UCSD-AML1 (cell line): ENCODE data around the gene GMPPA.

ENCODE experiments used
- DNase-seq: peaks from one replicate; lab custom pipeline; 2025; ENCODE audit not compliant: unreplicated experiment; lab: John Stamatoyannopoulos, UW

Gene GMPPA

DNA sequence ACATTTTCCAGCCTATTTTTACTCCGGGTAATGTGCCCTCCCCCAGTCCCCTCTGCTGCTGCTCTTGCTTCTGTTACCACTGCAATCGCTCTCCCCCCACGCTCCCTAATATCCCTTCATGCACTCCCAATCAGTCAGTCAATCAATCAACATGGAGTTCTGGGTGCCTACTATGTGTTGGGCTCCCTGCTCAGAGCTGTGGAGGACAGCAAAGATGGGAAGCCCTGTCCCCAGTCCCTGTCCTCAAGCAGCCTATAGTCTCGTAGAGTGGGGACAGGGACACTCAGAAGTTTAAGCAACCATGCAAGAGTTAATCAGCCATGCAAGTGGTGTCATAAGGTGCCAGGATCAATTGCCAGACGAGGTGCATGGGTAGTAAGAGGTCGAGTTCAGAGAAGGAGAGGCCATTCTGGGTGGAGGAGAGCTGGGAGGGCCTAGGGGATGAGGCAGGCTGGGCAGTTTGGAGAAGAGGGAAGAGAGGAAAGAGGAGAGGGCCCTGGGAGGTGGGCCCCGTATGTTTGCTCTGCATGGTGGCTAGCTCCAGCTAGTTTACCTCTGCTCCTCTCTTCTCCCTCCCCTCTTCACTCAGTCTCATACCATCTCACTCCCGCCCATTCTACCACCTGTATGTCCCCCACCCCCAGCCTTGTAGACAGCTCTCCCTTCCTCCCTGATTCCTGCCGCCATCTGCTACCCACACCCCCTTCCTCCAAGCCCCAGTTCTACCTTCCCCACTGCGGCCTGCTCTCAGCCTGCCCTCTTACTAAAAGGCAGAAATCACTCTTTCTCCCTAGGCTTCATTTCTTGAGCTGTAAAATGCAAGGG, 19.5 kb downstream of the GMPPA start:
- DNase-seq: no peak

DNA sequence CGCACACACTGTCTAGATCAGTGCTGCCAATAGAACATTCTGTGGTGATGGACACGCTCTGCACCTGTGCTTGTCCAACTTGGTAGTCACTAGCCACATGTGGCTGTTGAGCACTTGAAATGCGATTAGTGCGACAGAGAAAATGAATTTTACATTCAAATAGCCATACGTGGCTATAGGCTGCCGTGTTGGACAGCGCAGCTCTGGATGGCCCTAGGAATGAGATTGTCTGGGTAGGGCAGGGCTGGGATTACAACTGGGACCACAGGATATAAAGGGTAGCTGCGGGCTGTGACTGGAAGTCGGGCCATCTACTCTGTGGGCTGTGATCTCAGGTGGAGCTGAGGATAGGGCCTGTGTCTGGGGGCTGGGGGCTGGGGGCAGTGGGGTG, 20.8 kb downstream of the GMPPA start:
- no peak for DNase-seq

DNA sequence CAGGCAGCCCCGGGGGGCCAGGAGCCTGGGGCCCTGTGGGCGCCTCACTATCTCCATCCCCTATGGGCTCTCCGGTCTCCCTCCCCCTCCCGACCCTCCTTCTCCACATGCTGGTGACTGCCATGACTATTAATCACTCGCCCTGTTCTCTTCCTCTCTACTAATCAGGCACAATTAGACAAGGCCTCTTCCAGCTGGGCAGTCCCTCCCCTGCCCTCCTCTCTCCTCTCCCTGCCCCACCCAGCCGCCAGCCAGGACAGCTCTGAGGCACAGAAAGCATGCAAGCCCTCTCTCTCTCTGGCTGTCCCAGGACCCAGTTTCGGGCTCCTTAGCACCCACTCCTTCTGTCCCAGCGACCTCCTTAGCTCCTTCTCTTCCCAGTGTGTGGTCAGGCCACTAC, 21.4 kb downstream of the GMPPA start:
- DNase-seq: no peak

DNA sequence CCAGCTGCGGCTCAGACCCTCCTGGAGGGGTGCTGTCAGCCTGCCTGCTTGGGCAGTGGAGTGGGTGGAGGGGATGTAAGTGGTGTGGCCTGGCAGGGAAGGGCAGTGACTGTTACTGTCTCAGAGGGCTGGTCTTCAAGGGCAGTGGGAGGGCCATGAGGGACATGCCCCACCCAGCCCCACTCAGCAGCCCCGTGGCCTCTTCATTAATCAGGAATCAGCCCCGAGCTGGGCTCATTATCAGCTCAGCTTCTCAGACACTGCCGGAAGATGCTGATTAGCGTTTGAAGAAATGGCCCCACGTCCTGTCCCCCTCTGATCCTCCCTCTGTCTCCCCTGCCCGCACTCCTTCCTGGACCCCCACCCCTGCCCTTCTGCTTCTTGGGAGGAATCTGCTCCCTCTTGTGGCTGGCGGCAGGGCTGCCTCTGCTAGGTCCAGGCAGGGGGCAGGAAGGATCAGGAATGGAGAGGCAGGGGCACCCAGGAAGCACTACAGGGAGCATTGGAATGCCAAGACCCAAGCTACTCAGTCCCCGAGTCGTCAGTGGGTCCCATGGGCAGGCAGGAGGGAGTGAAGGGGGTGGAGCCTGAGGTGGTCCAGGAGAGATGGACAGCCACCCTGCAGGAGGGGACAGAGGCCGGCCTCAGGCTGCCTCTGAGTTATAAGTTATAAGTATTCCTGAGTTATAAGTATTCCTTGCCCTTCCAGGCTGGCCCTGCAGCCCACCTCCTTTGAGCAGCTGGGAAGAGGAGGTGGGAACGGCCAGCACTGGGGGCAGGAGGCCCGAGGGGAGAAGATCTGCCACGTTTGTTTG, 22.6 kb downstream of the GMPPA start:
- DNase-seq: peak; percentile 58

DNA sequence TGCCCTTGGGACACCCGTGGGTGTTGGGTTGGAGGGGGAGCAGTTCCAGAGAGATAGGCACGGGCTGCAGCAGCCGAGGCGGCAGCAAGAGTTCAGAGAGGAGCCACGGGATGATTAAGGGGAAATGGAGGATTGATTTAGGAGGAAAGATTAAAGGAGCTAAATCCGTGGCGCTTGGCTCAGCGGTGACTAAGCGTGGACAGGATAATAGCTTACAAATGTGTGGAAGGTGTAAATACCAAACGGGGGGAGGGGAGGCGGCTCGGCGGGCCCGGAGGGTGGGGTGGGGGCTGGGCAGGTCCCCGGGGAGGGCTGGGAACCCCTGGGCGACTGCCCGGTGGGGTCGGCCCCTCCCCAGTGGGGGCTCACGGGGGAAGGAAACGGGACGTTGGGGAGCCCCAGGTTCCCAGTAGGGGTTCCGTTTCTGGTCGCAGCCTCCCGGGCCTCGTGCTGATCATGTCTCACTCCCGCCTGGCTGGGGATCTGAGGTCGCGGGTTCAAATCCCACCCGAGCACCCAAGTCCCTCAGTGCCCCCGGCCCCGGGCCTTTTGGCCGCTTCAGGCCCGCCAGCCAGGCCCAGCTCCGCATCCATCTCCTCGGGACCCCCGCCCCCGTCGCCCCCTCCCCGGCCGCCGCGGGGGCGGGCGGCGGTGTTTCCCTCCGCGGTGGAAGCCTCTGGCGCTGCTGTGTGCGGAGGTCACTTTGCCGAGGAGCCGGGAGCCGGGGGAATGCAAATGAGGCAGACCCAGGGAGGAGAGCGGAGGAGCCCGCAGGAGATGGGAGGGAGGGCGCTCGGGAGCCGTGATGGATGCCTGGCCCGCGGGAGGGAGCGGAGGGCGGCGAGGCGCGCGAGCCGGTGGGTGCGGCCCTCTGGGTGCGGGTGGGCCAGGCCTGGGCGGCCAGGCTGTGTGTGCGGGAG, 23.7 kb downstream of the GMPPA start:
- no peak for DNase-seq

DNA sequence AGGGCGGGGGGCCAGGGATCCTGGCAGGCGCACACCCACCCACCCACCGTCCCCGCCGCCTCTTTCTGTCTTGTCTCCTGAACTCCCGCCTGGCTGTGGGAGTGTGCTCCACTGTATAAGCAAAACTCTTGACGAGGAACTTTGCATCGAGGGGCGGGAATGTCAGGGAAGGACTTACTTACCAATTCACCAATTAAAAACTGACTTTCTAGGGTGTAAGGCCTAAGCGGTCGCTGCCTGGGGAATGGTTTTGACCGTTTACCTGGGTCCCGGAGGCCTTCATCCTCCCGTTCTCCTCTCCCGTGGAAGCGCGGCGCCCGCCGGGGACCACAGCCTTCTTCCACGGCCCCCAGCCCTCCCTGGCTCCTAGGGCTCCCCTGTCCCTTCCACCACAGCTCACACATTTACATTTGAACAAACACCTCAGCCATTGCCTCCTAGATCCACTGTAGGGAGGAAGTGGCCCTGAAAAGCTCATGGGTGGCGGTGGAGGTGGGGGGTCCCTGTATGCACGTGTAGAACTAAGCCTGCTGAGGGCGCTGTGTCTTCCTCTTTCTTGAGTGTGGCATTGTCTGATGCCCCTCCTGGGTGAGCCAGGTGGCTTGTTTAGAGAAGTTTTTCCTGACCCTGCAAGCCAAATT, 24.5 kb downstream of the GMPPA start:
- DNase-seq: no peak

DNA sequence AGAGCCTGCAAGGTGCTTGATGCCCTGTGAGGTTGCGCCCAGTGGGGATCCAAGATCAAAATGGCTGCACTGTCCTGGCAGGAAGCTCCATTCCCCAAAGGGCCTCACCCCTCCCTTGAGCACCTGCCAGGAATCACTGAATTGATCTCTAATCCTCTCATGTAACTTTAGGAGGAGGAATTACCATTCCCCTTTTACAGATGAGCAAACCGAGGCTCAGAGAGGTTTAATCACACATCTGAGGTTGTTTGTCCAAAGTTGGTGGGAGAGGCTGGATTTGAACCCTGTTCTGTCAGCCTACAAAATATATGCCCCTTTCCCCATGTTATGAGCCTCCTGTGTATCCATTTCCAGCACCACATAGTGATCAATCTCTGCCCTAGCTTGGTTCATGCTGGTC, 26.1 kb downstream of the GMPPA start:
- DNase-seq: no peak

DNA sequence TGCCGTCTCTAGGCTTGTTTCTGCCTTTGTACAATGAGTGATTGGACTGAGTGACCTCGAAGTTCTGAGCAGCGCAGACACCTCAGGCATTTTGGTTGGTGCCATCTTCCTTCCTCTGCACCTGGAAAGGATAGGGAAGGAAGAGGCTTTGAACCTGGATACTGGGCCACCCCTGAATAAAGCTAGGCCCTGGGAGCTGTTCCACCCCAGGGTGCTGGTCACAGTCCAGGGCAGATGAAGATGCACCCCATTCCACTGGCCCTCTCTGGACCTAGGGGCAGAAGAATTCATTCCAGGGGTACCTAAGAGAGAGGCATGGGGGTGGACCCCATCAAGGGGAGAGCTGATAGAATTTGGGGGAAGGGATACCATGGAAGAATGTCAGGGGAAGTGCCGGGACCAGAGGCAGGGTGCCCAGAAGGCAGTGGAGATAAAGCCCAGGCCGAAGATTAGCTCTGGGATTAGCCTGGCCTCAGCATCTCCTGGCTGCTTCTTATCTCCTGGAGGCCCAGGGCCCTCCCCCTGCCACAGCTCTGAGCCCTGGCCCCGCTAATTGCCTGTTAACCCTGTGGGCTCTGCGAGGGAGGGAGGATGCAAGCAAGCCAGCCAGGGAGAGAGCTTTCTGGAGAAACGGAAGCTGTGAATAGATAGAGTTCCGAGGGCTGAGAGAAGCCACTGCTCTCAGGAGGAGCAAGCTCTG, 27.0 kb downstream of the GMPPA start:
- peak; percentile 17 for DNase-seq

DNA sequence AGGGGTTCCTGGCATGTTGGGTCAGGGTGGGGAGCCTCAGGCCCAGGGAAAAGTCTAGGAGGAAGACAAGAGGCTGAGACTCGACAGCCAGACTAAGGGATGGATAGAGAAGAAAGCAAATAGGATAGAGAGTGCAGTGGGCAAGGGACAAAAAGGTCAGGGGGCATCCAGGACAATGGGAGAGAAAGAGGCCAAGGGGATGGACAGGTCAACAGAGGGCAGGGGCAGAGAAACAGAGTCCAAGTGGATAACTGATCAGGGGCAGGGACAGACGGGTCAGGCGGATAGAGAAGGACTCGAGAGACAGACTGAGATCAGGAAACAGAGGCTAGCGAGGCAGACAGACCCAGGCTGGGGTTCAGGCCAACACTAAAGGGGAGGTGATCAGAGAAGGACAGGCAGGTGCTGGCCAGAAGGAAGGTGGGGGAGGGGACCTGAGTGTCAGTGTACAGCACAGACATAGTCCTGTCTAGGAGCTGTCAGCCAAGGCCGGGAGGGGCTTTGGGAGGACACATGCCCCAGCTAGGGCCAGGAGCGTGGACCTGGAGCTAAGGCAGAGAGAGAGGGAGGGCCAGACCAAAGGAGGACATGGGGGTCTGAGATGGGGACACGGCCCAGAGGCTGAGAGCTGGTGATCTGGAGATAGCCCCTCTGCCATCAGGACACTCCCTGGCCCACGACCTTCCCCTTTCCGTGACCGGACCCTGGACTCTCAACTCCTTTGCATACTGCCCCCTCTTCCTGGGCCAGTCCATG, 27.8 kb downstream of the GMPPA start:
- DNase-seq: no peak

DNA sequence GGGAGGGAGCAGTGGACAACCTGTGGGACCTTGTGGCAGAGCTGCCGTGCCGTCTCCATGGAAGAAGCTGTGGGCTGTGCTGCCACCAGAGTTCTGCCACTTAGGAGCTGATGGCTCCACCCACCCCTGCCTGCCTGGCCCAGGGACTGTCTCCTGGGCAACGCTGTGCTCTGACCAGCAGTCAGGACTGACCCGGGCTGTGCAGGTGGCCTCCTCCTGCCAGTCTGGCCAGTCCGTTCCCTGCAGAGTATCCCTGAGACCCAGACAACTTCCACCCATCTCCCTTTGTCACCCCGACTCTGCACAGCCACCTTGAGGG, 28.3 kb downstream of the GMPPA start:
- DNase-seq: no peak

DNA sequence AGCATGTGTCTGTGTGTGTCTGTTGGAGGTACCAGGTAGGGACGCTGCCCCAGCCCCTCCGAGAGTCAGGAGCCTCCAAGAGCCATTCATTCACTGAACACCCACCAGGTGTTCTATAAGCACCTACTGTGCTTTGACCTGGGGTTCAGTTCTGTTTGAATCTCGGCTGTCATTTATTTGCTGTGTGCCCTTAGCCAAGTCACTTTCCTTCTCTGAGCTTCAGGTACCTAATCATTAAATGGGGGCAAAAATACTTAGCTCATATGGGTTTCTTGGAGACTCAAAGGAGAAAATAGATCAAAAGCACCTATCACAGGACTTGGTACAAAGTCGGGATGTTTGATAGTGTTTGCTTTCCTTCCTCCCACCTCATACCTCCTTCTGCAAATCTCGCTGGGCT, 28.8 kb downstream of the GMPPA start:
- no peak for DNase-seq

DNA sequence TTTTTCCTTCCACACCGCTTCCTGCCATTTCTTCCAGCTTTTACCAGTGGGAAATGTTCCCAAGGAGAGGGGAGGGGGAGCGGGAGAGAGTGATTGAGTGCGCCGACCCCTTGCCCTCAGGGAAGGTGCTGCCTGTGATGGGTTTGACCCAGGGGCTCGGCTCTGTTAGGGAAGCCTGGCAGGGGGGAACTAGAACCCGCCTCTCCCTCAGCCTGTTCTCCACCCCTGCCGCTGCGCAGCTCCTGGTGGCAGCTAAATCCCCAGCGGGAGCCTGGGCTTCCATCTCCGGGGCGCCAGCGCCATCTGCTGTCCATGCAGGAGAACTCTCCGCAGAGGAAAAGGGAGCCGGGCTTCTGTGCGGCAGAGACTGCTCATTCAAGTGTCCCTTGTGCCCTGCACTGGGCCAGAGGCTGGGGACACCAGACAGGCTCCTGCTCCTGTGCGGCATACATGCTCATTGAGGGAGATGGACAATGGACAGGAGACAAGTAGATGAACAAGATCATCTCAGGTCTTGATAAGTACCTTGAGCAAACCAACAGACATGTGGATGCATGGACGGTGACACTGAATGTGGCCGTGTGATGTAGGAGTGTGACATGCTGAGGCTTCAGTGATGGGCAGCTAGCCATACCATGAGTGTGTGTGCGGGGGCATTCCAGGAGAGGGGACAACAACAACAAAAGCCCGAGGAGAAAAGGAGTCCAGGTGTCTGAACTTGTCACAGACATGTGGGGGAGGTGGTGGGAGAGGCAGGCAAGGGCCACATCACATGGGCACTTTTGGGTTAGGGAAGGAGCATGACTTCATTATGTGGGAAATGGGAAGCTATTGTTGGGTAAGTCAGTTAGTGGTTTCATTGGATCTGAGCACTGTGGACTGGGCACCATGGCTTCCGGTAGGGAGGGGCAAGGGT, 31.6 kb downstream of the GMPPA start:
- peak; percentile 84 for DNase-seq

DNA sequence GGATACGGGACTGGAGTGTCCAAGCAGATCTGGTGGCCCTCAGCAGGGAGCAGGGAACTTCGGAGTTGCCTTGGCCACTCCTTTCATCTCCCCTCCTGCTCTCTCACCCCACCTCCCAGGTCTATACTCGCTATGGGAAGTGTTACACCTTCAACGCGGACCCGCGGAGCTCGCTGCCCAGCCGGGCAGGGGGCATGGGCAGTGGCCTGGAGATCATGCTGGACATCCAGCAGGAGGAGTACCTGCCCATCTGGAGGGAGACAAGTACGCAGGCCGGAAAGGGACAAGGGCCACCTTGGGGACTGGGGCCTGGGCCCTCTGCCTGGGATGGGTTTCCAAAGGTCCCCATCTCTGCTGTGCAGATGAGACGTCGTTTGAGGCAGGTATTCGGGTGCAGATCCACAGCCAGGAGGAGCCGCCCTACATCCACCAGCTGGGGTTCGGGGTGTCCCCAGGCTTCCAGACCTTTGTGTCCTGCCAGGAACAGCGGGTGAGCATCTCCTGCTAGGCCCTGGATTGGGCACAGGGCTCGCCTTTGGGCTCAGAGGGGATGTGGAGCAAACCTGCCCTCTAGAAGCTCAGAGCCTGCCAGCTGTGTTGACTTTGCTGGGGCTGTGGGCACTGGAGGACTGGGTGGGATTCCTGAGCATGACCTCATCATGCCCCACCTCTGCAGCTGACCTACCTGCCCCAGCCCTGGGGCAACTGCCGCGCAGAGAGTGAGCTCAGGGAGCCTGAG, 33.1 kb downstream of the GMPPA start:
- no peak for DNase-seq

DNA sequence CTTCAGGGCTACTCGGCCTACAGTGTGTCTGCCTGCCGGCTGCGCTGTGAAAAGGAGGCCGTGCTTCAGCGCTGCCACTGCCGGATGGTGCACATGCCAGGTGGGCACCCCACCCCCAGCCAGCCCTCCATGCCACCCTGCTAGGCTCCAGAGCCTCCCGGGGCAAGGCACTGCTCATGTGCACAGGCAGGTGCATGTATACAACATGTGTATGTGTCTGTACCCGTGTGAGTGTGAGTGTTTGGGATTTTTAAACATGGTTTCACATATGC, 33.6 kb downstream of the GMPPA start:
- DNase-seq: no peak

DNA sequence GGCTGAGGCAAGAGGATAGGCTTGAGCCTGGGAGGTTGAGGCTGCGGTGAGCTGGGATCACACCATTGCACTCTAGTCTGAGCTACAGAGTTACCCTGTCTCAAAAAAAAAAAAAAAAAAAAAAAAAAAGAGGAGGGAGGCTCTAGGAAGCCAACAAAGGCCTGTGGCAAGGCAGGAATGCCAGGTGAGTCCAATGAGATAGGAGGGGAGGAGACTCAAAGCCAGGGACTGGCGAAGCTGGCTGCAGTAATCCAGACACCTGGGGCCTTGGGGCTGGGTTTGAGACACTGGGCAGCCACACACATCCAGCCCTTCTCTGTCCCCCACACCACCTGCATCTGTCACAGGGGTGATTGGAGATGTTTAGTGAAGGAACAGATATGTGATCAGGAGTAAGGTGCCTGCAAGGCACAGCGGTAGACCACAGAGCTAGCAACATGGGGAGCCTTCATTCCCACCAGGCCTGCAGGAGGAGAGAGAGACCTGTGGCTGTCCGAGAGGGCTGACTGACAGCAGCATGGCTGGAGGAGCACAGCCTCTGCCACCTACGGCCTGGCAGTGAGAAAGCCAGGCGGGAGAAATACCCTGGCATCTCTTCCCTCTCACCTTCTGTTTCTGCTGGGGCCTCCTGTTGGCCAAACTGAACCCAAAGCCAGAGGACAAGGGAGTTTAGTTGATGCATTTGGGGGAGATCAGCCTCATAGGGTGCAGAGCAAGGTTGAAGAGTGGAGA, 35.4 kb downstream of the GMPPA start:
- no peak for DNase-seq

DNA sequence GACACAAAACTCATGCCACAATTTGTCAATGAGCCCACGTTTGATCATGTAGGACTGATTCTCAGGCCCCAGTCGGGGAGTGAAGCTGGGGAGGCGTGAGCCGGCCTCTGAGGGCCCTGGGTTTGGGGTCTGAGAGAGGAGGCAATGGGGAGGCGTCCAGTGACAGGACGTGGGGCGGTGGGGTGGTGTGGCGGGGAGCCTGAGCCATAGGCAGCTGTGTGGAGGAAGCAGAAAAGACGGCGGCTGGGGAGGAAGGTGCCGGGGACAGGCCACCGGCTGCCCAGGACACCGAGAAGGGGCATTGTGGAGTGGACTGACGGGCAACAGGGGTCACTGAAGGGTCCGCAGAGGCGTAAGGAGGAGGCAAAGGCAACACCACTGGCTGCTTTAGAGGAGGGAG, 37.7 kb downstream of the GMPPA start:
- DNase-seq: no peak

DNA sequence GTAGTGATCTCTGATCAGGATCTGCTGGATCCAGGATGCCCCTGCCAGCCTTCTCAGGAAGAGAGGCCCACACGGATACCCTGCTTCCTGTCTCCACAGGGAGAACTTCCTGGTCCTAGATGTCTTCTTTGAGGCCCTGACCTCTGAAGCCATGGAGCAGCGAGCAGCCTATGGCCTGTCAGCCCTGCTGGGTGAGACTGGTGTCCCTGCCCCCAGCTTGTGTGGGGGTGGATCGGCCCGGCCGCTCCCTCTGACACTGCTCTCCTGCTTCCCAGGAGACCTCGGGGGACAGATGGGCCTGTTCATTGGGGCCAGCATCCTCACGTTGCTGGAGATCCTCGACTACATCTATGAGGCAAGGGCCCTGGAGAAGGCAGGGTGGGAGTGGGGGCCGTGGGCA, 38.3 kb downstream of the GMPPA start:
- no peak for DNase-seq
